Epidermal melanocyte (primary cell): ENCODE results near the gene TOM1L2.
A peak's percentile ranks its signal among the peaks of the same experiment; 100 is the strongest.

Experiments used
- DNase-seq: peaks from one replicate; pipeline ENCODE4 v3.0.0; 2011; ENCODE audit warnings: low spot score; ENCODE audit not compliant: insufficient read length

The TOM1L2 gene

DNA sequence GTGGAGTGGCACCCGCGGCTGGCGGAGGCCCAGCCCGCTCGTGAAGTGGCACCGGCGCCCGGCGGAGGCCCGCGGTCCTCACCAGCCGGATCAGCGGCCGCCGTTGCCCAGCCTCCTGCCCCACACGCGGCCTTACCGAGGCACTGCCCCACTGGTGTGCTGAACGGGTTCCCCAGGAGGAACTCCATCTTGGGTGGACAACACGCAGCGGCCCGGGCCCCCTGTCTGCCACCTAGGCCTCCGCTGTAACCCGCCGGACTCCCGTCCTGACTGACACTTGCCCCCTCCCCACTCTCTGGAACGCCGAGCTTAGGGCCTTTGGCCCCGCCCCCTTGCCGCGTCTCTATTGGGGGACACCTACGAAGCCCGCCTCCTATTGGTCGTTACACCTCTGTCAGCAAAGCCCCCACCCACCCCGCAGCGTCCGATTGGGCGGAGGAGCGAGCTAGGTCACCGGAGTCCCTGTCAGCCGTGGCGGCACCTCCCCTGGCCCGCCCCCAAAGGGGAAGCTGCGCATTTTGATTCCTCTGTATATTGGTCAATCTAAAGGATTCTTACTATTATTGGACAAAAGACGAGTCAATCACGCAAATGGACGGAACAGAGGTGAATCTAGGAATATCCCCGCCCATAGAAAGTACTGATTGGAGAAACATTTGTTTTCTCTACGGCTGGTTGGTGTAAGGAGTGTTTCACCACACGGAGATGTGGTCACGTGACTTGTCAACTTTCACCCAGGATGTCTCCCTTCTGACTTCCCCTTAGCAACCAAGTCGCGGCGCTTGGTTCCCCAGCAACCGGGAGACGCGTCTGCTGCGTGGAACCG lies at the start of gene TOM1L2, which contains the start of gene DRC3:
Gene TOM1L2, minus strand, starts transcription at position 275 of the 826 bp plus-strand sequence. Its CDS starts 87 bp downstream, at position 188.
Gene DRC3, plus strand, starts transcription at position 737 of the 826 bp plus-strand sequence. CDS start 4,737 bp downstream, outside the sequence.
- DNase-seq = peak; percentile 100

DNA sequence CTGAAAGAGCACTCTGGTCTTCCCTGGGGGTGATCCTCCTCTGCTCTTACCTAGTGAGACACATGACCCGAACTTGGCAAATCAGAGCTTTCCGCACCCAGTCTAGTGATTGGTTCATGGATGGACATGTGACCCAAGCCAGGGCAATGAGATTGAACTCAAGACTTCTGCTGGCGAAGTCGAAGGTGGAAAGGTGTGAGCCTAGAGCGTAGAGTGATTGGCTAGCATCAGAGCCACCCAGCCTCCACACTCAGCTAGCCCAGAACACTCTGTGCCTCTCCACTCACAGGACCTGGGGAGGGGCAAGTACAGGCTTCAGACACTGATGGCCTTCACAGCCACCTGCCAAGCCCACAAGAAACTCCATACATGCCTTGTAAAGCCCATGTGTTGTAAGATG lies 49.2 kb upstream of the TOM1L2 start:
- no peak for DNase-seq

DNA sequence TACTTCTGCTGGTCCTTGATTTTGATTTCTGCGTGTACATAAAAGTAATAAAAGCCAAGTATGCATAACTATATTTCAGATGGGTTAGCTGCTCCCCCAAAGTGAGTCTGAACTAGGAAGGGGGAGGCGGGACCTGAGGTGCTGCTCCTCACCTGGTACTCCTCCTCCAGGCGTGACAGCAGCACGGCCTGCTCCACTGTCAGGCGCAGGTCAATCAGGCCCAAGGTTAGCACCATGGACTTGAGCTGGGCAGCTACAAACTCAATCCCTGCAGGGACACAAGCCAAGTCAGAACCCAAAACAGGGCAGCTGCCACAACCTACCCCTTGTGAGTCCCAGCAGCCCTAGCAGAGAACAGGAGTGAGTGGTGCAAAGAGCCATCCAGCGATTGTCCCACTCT lies 48.8 kb upstream of the TOM1L2 start:
- DNase-seq = no peak

- DNase-seq = no peak
Observed at GRCh38 chr17:18019838-18020154, 47.6 kb upstream of the TOM1L2 start.

- no peak for DNase-seq
Observed at GRCh38 chr17:18018411-18018921, 46.3 kb upstream of the TOM1L2 start.

- no peak for DNase-seq
Observed at GRCh38 chr17:18017958-18018357, 45.8 kb upstream of the TOM1L2 start.

DNA sequence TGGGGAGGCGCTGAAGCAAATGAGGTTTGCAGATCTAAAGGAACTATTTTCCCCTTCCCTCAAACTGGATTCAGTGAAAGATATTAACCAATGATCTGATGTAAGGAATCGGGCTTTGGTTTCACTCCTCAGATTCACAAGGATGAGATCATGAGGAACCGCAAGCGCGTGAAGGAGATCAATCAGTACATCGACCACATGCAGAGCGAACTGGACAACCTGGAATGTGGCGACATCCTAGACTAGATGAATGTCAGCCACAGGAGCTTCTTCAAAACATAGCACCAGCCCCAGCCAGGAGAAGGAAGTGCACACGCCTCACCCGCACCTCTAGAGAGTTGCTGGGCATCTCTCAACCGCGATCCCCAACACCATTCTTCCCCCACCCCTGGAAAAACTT lies 44.2 kb upstream of the TOM1L2 start:
- DNase-seq = no peak

DNA sequence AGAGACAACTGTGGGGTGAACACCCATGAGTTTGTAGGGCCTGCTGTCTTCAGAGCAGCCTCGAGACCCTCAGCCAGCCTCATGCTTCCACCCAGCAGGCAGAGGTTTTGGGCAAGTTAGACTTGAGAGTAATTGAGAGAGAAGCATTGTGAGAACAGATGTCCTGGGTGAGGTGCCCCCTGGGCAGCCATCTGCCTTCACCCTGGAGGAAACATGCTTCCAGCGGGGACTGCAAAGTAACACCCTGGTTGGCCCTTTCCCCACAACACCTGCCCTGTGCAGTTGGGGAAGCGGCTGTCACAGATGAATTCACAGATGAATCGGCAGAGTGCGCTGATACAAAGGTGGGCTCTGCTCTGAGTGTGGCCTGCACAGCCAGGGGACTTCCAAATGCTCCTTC lies 43.4 kb upstream of the TOM1L2 start:
- no peak for DNase-seq

- no peak for DNase-seq
Observed at GRCh38 chr17:18014006-18014405, 41.8 kb upstream of the TOM1L2 start.

GRCh38 chr17:18011286-18011685 lies 39.1 kb upstream of the TOM1L2 start:
- DNase-seq = no peak

DNA sequence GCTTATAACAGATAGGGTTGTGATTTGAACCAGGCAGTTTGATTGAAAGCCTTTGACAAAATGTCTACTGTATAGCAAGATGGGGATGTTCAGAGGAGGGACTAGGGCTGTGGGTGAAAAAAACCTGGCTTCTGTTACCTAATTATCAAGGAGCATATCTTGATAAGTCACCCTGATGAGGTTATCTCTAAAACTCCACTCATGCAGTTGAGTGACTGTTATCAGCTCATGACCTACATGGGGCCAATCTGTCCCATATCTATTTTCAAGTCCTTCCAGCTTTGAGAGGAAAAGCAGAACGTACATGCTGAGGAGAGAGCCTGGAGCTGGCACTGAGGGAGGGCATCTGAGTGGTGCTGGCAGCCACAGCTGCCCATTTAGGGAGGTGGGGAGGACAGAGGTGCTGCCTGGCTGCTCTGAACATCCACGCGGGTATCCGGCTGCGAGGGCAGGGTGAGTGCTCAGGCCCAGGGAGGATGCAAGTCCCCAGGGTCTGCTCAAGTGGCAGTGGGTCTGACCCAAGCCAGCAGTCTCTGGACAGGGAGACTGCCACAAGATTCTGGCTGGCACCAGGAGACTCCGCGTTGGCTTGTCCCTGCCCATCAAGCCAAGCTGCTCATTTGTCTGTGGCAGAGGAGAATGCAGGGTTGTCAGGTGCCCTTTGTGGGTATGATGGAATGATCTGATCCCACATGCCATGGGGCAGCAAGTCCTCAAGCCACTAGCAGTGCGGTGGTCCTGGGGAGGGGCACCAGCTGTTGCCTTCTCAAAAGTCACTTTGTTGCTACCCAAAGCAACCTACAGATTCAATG lies 37.6 kb upstream of the TOM1L2 start:
- no peak for DNase-seq

- DNase-seq = peak; percentile 68
Observed at GRCh38 chr17:18008496-18009268, 36.5 kb upstream of the TOM1L2 start.

- DNase-seq = no peak
Observed at GRCh38 chr17:18006495-18007239, 34.5 kb upstream of the TOM1L2 start.

GRCh38 chr17:18005496-18005895 lies 33.3 kb upstream of the TOM1L2 start:
- DNase-seq = no peak

DNA sequence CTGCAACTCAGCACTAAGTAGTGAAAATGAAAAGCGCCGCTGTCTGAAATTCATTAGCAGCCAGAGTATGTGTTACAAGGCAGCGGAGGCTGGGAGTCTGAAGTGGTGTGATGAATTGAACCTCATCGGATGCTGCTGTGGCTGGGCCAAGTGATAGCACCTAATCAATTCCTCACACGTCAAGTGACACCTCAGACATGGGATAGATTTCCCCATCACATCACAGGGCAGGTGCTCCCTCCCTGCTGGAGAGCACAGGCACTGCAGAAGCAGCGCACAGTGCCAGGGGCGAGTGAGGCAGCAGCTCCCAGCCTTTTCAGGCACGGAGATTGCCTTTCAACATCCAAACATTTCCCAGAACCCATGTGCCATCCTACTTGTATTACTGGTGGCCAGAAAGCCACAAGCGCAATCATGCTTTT lies 32.7 kb upstream of the TOM1L2 start:
- DNase-seq = no peak

GRCh38 chr17:18004345-18004744 lies 32.1 kb upstream of the TOM1L2 start:
- no peak for DNase-seq

GRCh38 chr17:18002171-18002570 lies 30.0 kb upstream of the TOM1L2 start:
- DNase-seq = no peak

DNA sequence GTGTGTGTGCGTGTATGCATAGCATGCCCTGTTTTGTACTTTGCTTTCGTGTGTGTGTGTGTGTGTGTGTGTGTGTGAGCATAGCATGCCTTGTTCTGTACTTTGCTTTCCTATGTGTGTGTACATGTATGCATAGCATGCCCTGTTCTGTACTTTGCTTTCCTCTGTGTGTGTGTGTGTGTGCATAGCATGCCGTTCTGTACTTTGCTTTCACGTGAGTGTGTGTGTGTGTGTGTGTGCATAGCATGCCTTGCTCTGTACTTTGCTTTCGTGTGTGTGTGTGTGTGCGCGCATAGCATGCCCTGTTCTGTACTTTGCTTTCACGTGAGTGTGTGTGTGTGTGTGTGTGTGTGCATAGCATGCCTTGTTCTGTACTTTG lies 27.8 kb upstream of the TOM1L2 start:
- no peak for DNase-seq

- DNase-seq = no peak
Observed at GRCh38 chr17:17999364-18000029, 27.3 kb upstream of the TOM1L2 start.

DNA sequence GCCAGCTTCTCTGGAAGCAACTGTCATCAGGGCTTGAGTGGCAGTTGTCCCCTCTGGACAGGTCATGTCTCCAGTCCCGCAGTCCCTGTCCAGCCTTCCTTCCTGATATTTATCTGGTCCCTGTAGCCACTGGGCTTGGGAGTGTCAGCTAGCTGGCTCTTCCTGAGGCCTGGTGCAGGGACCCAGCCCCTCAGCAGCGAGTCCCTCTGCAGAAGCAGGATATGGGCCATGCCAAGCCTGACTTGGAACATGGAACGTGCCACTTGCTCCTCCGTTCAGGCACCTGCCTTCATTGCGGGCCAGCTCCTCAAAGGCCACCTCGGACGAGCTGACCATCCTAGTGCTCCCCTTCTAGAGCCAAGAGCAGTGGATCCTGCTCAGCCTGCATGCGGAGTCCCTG lies 26.7 kb upstream of the TOM1L2 start:
- no peak for DNase-seq
